ENCODE results near the gene TCEAL4.

Gene TCEAL4

DNA sequence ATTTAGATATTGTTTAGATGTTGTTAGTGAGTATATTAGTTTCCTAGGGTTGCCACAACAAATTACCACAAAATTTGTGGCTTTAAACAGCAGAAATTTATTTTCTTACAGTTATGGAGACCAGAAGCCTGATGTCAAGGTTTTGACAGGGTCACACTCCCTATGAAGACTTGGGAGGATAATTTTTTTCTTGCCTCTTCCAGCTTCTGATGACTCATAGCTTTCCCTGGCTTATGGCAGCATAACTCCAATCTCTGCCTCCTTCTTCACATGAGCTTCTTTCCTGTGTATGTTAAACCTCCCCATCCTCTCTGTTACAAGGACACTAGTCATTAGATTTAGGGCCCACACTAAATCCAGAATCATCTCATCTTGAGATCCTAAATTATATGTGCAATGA lies 45.2 kb upstream of the TCEAL4 start:
- no peak for TF ChIP-seq CTCF (IDR thresholded peaks at IDR 0.05; ENCODE audit: control extremely low read depth, extremely low read depth, low read depth, missing control alignments)
- CTCF ChIA-PET: no interaction called here
- DNase-seq (ENCODE audit: extremely low spot score): no peak
- POLR2A ChIA-PET: no interaction called here

DNA sequence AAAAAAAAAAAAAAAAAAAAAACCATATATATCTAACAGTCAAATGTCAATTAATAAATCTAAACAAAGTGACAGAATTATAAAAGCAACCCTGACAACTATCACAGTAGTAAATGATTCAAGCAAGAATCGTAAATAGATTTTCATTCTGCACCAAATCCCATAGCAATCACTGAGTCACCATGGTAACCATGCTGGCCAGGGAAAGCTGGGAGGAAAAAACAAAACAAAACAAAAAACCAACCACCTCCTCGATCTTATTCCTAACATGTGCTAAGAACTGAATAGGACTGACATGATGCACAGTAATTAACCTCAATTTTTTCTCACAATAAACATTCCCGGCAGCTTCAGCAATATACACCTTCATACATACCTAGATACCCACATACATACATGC lies 35.4 kb upstream of the TCEAL4 start:
- CTCF ChIA-PET: interaction anchor here (1.8 kb wide), 1 partner anchor 16 kb away, joined by 4 read pairs; no protein-coding TSS in a partner anchor
- no peak for DNase-seq (ENCODE audit: extremely low spot score)
- no peak for TF ChIP-seq CTCF (IDR thresholded peaks at IDR 0.05; ENCODE audit: control extremely low read depth, extremely low read depth, low read depth, missing control alignments)
- POLR2A ChIA-PET: no interaction called here

- TF ChIP-seq CTCF (IDR thresholded peaks at IDR 0.05; ENCODE audit: control extremely low read depth, extremely low read depth, low read depth, missing control alignments): no peak
- ChIA-PET POLR2A (no interaction called here), CTCF (interaction anchor here (1.8 kb wide), 1 partner anchor 16 kb away, joined by 4 read pairs; no protein-coding TSS in a partner anchor)
- no peak for DNase-seq (ENCODE audit: extremely low spot score)
Observed at GRCh38 chrX:103550415-103551051, 34.8 kb upstream of the TCEAL4 start.

DNA sequence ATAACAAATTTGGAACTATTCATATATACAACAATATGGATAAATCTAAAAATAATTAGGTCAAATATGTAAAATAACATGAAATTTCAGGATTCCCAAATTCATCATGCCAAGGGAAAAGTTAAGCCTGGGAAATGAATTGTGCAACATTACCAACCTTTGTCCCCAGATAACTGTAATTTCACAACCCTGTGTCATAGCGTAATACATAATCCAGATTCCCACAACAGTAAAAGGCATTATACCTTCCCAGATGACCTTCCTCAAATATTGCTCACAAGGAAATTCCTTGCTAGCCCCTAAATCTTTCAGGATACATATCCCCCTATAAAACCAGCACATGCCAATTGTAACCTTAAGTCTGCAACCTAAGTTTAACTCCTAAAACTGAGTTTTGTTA lies 33.1 kb upstream of the TCEAL4 start:
- CTCF ChIA-PET: no interaction called here
- no peak for TF ChIP-seq CTCF (IDR thresholded peaks at IDR 0.05; ENCODE audit: control extremely low read depth, extremely low read depth, low read depth, missing control alignments)
- POLR2A ChIA-PET: no interaction called here
- DNase-seq (ENCODE audit: extremely low spot score): no peak

- CTCF ChIA-PET: interaction anchor here (1.1 kb wide), 1 partner anchor 18 kb away, joined by 3 read pairs; no protein-coding TSS in a partner anchor
- DNase-seq (ENCODE audit: extremely low spot score): peak; percentile 36
- POLR2A ChIA-PET: no interaction called here
- no peak for TF ChIP-seq CTCF (IDR thresholded peaks at IDR 0.05; ENCODE audit: control extremely low read depth, extremely low read depth, low read depth, missing control alignments)
Observed at GRCh38 chrX:103554687-103555424, 30.5 kb upstream of the TCEAL4 start.

DNA sequence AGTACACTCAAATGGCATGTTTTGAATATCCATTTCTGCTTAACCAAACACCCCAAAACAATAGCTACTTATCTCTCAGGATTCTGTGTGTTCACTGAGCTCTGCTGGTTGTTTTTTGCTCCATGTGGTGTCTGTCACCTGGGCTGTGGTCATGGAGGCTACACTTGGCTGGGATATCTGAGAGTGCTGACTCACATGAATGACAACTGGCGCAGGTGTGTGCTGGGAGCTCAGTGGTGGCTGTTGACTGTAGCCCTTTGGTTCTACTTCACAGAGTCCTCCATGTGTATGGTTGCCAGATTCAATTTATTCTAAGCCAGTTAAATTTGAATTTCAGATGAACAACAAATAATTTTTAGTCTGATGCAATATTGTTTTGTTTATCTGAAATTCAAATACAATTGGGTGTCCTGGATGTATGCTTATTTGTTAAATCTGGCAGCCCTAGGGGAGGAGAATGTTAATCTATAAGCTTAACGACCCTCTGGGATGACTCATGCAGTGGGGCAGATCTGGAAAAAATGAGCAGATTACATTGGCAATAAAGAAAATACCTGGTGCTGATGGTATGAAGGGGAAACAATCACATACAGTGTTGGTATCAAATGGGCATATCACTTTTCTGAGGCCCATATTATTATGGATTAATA lies 28.2 kb upstream of the TCEAL4 start:
- TF ChIP-seq CTCF (IDR thresholded peaks at IDR 0.05; ENCODE audit: control extremely low read depth, extremely low read depth, low read depth, missing control alignments): no peak
- CTCF ChIA-PET: no interaction called here
- no peak for DNase-seq (ENCODE audit: extremely low spot score)
- POLR2A ChIA-PET: no interaction called here
